Left hindlimb (tissue), 1 donor: ENCODE measurements around the gene LCAT.
"Not testable (repeated sequence)": the region's sequence is repeated elsewhere in the genome, so short reads cannot be mapped to it uniquely, and the experiment has no call there.

ENCODE experiments used
- DNase-seq: peaks from one replicate; pipeline ENCODE4 v3.0.0-alpha.2; 2018

LCAT gene

DNA sequence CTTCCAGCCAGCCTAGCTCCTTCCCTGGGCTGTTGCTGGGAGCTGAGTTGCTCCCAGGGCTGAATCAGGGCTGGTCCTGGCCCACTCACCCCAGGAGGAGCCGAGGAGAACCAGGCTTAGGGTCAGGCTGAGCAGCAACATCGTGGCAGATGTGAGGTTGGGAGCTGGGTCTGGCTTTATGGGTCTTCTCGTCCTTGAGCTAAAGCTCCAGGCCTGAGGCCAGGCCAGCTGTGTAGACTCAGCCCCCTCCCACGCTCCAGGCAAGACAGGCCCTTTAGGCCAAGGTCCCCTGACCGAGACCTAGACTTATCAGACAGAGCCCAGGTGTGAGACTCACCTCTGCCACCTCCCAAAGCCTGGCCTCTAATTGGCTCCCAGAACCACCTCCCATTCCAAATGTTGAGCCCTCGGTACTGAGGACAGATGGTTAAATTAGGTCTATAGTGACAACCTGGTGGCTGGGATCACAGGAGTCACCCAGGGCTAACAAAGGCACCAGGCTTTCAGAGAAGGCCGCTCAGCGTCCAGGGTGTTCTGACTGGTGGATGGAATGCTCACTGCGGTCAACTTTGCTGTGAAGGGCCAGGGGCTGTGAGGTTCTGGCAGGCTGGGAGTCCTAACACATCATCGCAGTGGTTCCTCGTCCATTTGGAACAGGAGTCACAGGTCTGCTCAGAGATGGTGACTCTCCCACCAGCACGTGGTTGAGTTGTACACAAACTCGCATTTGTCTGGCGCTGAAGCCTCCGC is 12.0 kb downstream of the LCAT start, which contains the start of gene CTRL:
Gene CTRL, minus strand, starts transcription at position 151 of the 750 bp plus-strand sequence. Its CDS starts 10 bp downstream, at position 141.
- DNase-seq, result no peak

- no peak for DNase-seq
Measured at GRCh38 chr16:67930678-67931211, 13.2 kb downstream of the LCAT start.

- DNase-seq, result no peak
Measured at GRCh38 chr16:67930191-67930590, 13.7 kb downstream of the LCAT start.

- no peak for DNase-seq
Measured at GRCh38 chr16:67928561-67929364, 15.2 kb downstream of the LCAT start.

- no peak for DNase-seq
Measured at GRCh38 chr16:67928147-67928546, 15.8 kb downstream of the LCAT start.

DNA sequence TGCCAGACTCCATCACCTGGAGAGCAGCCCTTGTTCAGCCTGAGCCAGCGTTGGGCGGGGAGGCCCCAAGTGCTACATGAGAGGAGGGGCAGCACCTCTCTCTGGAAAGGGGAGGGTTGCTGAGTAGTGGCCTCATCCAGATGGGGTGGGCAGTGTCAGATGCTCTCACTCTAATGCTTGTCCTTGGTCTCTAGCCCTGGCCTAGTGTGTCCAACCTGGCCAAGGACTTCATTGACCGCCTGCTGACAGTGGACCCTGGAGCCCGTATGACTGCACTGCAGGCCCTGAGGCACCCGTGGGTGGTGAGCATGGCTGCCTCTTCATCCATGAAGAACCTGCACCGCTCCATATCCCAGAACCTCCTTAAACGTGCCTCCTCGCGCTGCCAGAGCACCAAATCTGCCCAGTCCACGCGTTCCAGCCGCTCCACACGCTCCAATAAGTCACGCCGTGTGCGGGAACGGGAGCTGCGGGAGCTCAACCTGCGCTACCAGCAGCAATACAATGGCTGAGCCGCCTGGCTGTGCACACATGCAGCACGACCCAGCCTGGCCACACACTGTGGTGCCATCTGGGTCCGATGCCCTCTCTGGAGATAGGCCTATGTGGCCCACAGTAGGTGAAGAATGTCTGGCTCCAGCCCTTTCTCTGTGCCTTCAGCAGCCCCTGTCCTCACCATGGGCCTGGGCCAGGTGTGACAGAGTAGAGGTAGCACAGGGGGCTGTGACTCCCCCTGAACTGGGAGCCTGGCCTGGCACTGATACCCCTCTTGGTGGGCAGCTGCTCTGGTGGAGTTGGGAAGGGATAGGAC is 16.6 kb downstream of the LCAT start:
- no peak for DNase-seq

DNA sequence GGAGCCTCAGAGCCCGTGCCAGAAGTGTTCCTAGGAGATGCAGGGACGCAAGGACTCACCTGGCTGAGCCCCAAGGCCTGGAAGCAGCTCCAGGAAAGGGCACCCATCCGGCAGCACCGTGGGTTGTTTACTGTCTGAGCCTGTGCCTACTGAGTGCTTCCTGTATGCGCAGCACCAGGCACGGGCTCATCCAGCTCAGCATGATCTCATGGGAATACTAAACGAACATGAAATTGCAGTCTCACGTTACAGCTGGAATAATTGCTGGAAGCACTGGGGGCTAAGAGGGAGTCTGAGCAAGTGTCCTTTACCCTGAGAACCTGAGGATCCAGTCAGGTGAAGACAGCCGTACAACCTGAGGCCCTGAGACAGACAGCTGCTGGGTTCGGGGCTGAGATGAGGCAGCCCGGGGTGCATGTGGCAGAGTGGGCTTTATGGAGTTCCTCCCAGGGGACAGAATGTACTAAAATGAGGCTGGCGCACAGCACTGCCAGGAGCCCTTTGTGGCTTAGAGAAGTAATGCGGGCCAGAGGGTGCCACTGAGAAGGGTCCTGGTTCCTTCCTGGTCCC is 17.7 kb downstream of the LCAT start:
- DNase-seq, result no peak

GRCh38 chr16:67924140-67924906 is 19.6 kb downstream of the LCAT start:
- DNase-seq, result no peak

- DNase-seq, result no peak
Measured at GRCh38 chr16:67923414-67924116, 20.4 kb downstream of the LCAT start.

DNA sequence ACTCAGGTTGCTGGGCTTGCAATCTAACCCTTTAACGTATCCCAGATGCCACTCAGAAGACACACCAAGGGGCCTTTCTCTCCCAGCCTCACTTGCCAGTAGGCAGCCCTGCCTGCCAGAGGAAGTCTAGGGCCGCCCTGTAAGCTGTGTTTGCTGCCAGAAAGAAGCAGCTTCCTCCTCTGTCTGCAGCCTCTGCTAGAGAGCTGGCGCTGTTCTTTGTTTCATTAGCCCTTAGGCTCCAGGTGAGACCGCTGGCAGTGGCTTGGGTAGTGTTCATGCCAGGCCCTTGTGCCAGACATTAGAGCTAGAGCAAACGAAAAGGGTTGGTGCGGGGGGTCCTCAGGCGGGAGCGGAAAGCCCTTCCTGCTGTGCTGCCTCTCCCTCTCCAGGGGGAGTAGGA is 21.2 kb downstream of the LCAT start:
- DNase-seq, result no peak

DNA sequence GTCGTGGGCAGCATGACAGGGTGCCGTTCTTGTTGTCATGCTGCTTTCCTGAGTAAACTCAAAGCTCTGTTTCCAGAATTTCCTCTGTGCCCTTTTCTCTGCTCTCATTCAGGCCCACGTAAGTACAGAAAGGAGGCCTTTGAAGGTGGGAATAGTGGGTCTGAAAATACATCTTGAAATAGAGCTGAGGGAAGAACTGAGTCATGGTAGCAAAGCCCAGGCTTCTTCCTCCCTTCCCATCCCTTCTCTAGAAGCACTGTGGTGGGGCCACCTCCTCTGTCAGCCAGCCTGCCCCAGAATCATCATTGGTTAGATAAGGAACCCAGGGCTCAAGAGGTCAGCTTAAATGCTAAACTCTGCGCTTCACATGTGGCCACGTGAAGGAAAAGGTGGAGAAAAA is 21.7 kb downstream of the LCAT start:
- DNase-seq, result no peak

DNA sequence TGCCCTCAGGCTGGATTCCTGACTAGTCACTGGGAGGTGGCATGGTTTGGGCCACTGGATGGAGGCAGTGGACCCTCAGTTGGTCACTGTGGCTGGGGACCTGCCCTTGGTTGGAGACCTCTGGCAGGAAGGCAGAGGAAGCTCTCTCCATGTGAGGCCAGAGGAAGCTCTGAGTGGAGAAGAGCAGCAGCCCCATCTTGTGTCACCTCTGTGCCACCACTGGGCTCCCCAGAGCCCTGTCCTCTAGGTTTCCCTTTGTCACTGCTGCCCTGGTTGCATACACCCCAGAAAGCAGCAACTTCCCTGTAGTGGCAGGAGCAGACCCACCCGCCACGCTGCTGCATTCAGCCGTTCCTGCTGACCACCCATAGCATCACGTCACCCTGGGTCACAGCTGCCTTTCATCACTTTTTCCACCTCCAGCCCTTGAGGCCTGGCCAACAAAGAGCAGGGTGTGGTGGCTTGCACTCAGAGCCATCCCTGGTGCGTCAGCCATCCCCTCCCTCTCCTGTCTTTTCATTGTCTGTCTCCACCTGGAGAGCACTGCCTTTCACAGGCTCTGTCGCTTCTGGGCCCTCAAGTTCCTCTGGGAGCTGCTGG is 24.2 kb downstream of the LCAT start:
- no peak for DNase-seq

GRCh38 chr16:67917852-67918236 is 26.1 kb downstream of the LCAT start:
- DNase-seq, result no peak

GRCh38 chr16:67917140-67917851 is 26.6 kb downstream of the LCAT start:
- no peak for DNase-seq

DNA sequence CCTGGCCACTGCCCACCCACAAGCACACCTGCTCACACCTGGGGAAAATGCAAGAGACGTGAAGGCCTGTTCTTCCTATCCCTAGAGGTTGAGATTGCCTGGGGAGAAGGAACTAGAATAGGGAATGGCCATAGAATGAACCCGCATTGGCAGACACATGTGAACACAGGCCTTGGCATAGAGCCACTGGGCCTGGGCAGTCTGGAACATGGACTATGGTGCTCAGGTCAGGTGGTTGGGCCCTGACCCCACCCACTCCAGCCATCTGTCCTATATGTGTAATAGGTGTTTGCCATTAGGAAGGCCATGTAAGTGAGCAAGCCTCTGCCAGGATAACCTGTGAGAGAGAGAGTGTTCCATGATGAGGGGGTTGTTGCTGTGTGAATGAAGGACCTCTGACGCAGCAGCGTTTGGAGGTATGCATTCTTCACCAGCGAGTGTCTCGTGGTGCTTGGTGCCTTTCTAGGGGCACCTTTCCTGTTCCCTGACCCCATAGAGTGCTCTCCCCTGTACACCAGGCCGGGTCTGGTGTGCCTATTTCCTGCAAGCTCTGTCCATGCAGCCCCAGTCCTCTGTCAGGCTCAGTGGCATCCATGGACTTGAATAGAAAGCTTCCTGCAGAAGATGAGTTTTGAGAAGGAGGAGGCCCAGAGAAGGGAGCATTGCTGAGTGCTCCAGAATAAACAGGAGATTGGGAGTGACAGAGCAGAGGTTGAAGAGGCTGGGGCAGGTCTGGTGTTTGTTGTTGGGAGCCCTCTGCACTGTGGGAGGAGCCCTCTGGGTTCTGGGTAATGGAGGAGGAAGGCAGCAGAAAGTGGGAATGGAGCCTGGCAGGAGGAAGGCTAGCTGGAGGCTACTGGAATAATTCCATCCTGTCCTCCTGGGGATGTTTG is 27.8 kb downstream of the LCAT start:
- DNase-seq, result no peak

GRCh38 chr16:67915496-67915769 is 28.5 kb downstream of the LCAT start:
- not testable (repeated sequence) for DNase-seq

GRCh38 chr16:67914758-67915495 is 29.0 kb downstream of the LCAT start:
- no peak for DNase-seq

DNA sequence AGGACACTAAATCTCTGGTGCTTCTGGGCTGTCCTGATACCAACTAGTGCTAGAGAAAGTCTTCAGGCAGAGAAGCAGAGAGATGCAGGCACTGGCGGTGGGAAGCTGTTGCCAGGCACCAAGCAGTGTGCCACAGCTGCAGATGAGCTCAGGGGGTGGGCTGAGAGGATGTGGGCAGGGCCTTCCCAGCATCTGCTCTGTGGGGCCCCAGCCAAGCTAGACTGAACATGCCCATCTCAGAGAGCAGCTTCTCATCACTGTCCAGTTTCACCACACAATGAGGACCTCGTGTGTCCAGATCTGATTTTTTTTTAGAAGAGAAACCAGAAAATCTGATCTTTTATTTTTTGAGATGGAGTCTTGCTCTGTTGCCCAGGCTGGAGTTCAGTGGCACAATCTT is 33.8 kb downstream of the LCAT start:
- no peak for DNase-seq
